Nephron (organoid): ENCODE measurements around the gene OPALIN.

Experiments
- H3K27ac Mint-ChIP-seq, 3 experiments: 2 replicates each; pipeline ENCODE4 v1.8.0; 2020; ENCODE audit warnings: mixed read lengths in 3 of 3, mild to moderate bottlenecking in 2 of 3, moderate library complexity in 1 of 3
- H3K27me3 Mint-ChIP-seq: 2 replicates; pipeline ENCODE4 v1.8.0; 2021; ENCODE audit warnings: low read depth, mild to moderate bottlenecking, moderate library complexity, mixed read lengths
- H3K36me3 Mint-ChIP-seq: 2 replicates; pipeline ENCODE4 v1.8.0; 2020; ENCODE audit warnings: low read depth, mixed read lengths
- H3K4me1 Mint-ChIP-seq: 2 replicates; pipeline ENCODE4 v1.8.0; 2020; ENCODE audit warnings: mixed read lengths
- H3K4me3 Mint-ChIP-seq, 3 experiments: 2 replicates each; pipeline ENCODE4 v1.8.0; 2020; ENCODE audit warnings: mild to moderate bottlenecking in 3 of 3, mixed read lengths in 3 of 3, moderate library complexity in 2 of 3
- H3K9me3 Mint-ChIP-seq: 2 replicates; pipeline ENCODE4 v1.8.0; 2020; ENCODE audit warnings: mixed read lengths
- TF ChIP-seq, protein P1 (sequence below), 3 experiments: fragments of 200-600 bp; sonication (generic); IDR thresholded peaks; one replicate each; pipeline ENCODE4 v1.5.0; 2021; ENCODE audit warnings: antibody characterized with exemption in 3 of 3; ENCODE audit not compliant: unreplicated experiment in 3 of 3

The OPALIN gene, protein sequence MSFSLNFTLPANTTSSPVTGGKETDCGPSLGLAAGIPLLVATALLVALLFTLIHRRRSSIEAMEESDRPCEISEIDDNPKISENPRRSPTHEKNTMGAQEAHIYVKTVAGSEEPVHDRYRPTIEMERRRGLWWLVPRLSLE

DNA sequence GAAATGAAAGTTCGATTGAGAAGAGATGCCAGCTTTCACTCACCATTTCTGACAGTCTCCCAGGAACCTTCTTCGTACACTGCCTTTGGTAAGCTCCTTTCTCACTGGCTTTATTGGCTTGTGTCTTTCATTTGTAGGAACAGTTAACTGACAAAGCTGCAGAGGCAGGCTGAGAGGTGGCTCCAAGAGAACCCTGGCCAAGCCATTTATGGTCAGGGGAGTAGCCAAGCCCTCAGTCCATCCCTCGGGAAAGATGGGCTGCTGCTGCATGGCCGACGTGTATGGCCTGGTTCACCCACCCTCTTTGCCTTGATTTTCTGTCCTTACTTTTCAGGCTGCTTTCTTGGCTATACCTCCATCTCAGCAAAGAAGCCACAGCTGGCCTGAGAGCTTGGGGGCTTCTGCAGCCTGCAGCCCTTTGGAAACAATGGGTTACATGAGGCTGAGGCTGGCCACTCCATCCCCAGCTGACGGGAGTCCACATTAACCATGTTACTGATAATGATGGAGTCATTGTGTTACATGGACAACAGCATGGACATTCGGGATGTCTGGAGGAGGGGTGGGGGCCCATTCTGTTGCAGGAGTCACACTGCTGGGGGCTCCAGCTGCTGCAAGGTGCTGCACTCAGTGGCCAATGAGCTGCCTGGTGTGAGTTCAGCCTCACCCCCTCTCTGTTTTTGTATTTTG is at the start of gene OPALIN:
Gene OPALIN (minus strand): TSS at position 152 of the 690 bp plus-strand sequence. CDS start 106 bp downstream, at position 46.
- H3K36me3 Mint-ChIP-seq = no peaks in the 10 kb centered on the region
- no peak within 1 kb of the TSS for H3K4me3 Mint-ChIP-seq
- H3K27ac Mint-ChIP-seq = no peak within 1 kb of the TSS
- H3K9me3 Mint-ChIP-seq = peaks cover 3% of the 10 kb centered on the region
- TF ChIP-seq, protein P1, sequence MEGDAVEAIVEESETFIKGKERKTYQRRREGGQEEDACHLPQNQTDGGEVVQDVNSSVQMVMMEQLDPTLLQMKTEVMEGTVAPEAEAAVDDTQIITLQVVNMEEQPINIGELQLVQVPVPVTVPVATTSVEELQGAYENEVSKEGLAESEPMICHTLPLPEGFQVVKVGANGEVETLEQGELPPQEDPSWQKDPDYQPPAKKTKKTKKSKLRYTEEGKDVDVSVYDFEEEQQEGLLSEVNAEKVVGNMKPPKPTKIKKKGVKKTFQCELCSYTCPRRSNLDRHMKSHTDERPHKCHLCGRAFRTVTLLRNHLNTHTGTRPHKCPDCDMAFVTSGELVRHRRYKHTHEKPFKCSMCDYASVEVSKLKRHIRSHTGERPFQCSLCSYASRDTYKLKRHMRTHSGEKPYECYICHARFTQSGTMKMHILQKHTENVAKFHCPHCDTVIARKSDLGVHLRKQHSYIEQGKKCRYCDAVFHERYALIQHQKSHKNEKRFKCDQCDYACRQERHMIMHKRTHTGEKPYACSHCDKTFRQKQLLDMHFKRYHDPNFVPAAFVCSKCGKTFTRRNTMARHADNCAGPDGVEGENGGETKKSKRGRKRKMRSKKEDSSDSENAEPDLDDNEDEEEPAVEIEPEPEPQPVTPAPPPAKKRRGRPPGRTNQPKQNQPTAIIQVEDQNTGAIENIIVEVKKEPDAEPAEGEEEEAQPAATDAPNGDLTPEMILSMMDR (IDR thresholded peaks at IDR 0.05; ENCODE audit: unreplicated experiment in 3 of 3) = no peak
- peaks cover 26% of the 10 kb centered on the region for H3K27me3 Mint-ChIP-seq
- no peaks in the 10 kb centered on the region for H3K4me1 Mint-ChIP-seq

DNA sequence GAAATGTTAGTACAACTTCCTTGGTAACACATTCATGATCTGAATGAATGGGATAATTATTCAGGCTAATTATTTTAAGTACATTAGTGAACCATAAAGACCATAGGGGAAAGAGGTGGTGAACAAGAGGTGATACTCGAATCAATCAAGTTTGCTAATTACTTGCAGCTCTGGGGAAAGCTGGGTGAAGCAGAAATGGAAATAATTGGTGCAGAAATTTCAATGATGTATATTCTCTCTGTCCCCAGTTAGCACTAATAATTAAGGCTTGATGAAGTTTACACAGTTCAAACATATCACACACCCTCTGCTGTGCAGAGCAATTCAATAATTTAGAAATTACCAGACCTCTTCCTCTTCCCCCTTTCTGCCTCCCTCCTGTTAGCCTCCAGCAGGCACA is 49.4 kb upstream of the OPALIN start:
- Mint-ChIP-seq H3K9me3 (no peaks in the 10 kb centered on the region), H3K27ac (no peak overlapping the region), H3K4me1 (peaks cover 29% of the 10 kb centered on the region), H3K36me3 (no peaks in the 10 kb centered on the region), H3K27me3 (peaks cover 66% of the 10 kb centered on the region), H3K4me3 (no peak overlapping the region)
- TF ChIP-seq, protein P1 (IDR thresholded peaks at IDR 0.05; ENCODE audit: unreplicated experiment in 3 of 3) = no peak

DNA sequence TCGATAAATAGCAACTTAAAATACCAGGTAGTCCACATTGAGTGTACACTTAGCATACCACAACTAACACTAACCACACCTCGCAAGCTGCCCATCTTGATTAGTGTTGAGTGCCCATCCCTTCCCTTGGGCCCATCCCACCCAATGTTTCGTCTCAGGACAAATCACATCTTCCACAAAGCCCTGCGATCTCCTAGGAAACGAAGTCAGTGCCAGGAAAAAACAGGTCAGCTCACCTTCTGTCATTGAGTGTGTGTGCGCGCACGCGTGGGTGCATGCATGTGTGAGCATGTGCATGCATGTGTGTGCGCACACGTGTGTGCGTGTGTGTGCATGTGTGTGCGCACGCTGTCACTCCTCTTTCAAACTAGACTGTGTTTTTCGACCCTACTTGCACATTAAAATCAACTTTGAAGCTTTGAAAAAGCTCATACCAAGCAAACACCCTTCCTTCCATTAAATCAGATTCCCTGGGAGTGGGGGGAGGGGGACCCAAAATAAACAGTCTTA is 48.8 kb upstream of the OPALIN start:
- Mint-ChIP-seq H3K9me3 (no peaks in the 10 kb centered on the region), H3K27me3 (peaks cover 71% of the 10 kb centered on the region), H3K36me3 (no peaks in the 10 kb centered on the region), H3K4me3 (no peak overlapping the region), H3K4me1 (peaks cover 29% of the 10 kb centered on the region), H3K27ac (no peak overlapping the region)
- TF ChIP-seq, protein P1 (IDR thresholded peaks at IDR 0.05; ENCODE audit: unreplicated experiment in 3 of 3) = no peak

DNA sequence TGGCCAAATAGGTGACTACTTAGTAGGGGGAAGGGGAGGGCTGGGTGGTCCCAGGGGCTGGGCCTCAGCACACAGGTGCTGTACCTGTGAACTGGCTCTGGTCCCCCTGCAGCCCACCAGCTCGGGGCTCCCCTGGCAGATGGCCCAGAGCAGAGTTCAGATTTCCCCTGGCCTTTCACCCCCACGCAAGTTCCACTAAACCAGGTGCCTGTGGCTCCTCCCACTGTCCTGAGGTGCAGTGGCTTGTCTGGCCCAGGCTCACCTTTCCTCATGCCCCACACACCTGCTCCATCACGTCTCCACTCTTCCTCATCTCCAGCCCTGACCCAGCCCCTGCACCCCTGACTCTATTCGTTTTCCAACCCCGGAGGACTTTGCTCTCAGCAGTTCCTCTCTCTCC is 47.3 kb upstream of the OPALIN start:
- H3K4me1 Mint-ChIP-seq = peaks cover 18% of the 10 kb centered on the region
- no peak overlapping the region for H3K27ac Mint-ChIP-seq
- H3K36me3 Mint-ChIP-seq = no peaks in the 10 kb centered on the region
- TF ChIP-seq, protein P1 (IDR thresholded peaks at IDR 0.05; ENCODE audit: unreplicated experiment in 3 of 3) = no peak
- no peak overlapping the region for H3K4me3 Mint-ChIP-seq
- H3K9me3 Mint-ChIP-seq = no peaks in the 10 kb centered on the region
- peaks cover 76% of the 10 kb centered on the region for H3K27me3 Mint-ChIP-seq

DNA sequence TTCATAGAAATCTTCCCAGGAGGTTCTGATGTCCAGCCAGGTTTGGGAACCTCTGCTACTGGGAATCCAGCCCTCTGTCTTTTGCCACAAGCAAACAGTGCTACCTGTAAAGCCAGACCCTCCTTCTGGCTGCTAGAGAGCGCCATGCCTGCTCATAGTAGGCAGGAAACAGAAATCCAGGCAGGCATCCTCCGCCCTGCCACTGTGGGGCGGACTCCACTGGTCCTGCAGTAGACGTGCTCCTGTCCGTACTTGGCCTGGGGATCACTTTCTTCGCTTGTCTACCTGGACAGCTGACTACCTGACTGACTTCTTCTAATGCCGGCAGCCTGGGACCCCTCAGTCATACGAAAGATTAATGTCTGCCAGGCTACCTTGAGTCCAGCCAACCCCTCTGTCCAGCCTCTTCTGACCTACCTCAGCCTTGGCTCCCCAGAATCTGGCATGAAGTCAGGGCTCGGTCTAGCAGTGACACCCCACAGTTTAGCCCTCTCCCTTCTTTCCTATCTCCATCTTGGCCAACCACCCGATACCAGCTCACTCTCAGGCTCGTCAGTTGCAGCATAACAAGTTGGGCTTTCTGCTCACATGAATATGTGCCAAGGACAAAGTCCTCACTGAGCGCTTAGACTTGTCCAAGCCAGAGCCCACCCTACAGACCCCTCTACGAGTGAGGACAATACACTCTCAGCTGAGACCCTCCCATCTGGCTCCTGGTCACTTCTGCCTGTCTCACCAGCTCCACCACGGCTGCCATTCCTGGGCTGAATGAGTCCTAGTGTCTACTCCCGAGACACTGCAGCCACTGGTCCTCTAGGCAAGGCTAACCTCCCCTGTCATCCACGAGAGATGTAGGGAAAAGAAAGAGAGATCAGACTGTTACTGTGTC is 43.9 kb upstream of the OPALIN start:
- Mint-ChIP-seq H3K27ac (no peak overlapping the region), H3K27me3 (peaks cover 74% of the 10 kb centered on the region)

More for the DNA sequence above, 43.9 kb upstream of the OPALIN start:
- Mint-ChIP-seq H3K9me3 (no peaks in the 10 kb centered on the region), H3K4me1 (peaks cover 38% of the 10 kb centered on the region), H3K36me3 (no peaks in the 10 kb centered on the region), H3K4me3 (no peak overlapping the region)
- TF ChIP-seq, protein P1 (IDR thresholded peaks at IDR 0.05; ENCODE audit: unreplicated experiment in 3 of 3) = no peak
